ENCODE data around the gene ZMYND8. TPM values are rescaled to one million over a fixed set of nuclear protein-coding genes. Genes with fewer than 3 reads are reported as not detected.

The ZMYND8 gene
- total and polyA plus RNA-seq, 10 of the 15 experiments (the other 5 are each of a cell fraction or from before 2014, with no cell fraction given): 12.9 to 54.8 (median 23.1) TPM

DNA sequence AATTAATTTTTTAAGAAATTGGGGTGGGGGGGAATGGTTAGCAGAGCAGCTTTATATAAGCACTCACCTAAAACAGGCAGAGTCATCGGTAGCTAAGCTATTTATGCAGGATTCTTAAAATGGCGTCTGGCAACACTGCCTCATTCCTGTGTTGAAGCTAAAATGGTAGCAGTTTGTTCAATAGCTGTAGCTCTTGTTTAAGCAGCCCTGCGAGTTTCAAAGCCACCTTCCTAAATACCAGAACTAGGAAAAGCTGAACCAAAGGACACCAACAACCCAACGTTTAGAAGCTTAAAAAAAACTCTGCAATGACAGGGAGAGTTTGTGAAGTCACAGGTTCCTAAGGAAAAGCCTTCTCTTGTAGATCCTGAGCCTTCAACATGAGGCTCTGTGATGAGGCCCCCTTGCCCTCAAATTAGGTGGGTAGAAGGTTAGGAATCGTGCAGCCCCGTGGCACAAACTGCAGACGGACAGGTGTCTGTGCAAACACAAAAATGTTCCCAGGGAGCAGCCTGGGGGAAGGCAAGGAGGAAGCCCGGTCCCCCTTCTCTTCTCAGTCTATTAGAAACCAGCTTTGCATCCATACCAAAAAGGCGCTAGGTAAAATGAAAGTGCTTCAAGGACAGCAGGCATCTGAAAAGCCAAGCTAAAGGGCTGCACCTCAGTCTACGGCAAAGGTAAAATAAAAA lies 4.7 kb downstream of the ZMYND8 start:
- in situ Hi-C loops (cut with MboI): no loop called here
- peak overlapping the region; percentile 93 for H3K9ac ChIP-seq (ENCODE audit: control insufficient read depth, insufficient read depth, low read length)
- RAD21 ChIA-PET (ENCODE audit: unreplicated experiment): interaction anchor here (1.0 to 13.0 kb wide), 6 partner anchors 31 to 154 kb away, joined by 3 to 123 read pairs (median 11); no protein-coding TSS in a partner anchor
- no peaks in the 10 kb centered on the region for H3K9me3 ChIP-seq (replicated peaks; ENCODE audit: control insufficient read depth, insufficient read depth, low read length)
- peak overlapping the region; percentile 20; the same call in 1 of the 2 replicates for H2AFZ ChIP-seq (ENCODE audit: control insufficient read depth, low read depth, low read length)
- WGBS (ENCODE audit: insufficient coverage, insufficient replicate concordance, low lambda C conversion rate, missing lambda C conversion rate): 10% methylated on average over 10 of the region's 10 CpGs
- POLR2A ChIA-PET: interaction anchor here (1.1 to 1.7 kb wide), 4 partner anchors 32 to 139 kb away, joined by 3 to 8 read pairs (median 6); no protein-coding TSS in a partner anchor
- peaks cover under 1 to 13% of the 10 kb centered on the region in 2 experiments; a peak in 3 of 4 replicates for H3K36me3 ChIP-seq (ENCODE audit: control insufficient read depth in 2 of 2, insufficient read depth in 2 of 2, low read length in 1 of 2)
- no peaks in the 10 kb centered on the region for H3K27me3 ChIP-seq (replicated peaks in 1 of 2; ENCODE audit: control insufficient read depth in 2 of 2, insufficient read depth in 2 of 2, low read length in 1 of 2)
- no peaks in the 10 kb centered on the region for H4K20me1 ChIP-seq (ENCODE audit: control insufficient read depth, insufficient read depth)
- SMC1A ChIA-PET (ENCODE audit: uncharacterized antibody, unreplicated experiment): interaction anchor here (0.7 to 7.3 kb wide), 14 partner anchors 8 to 158 kb away, joined by 3 to 72 read pairs (median 4); no protein-coding TSS in a partner anchor
- peak overlapping the region; percentile 77 for H3K4me3 ChIP-seq
- peak overlapping the region; percentile 99 for H3K27ac ChIP-seq (ENCODE audit: control insufficient read depth, insufficient read depth)
- peaks cover 23% of the 10 kb centered on the region for H3K4me1 ChIP-seq (ENCODE audit: control insufficient read depth, insufficient read depth, low read length)
- no peak for DNase-seq (ENCODE audit: low read depth, low spot score)
- no TSS peak for BruUV-seq (replicated peaks)
- FAIRE-seq: no peak
- H3K4me2 ChIP-seq (ENCODE audit: control insufficient read depth, insufficient read depth): peak overlapping the region; percentile 95
- ATAC-seq: peak; percentile 48
- CTCF ChIA-PET: interaction anchor here (0.6 to 13.0 kb wide), 4 partner anchors 32 to 269 kb away, joined by 3 to 129 read pairs (median 38); no protein-coding TSS in a partner anchor
- intact Hi-C loops (cut with micrococcal nuclease; ENCODE audit: unreplicated experiment): loop anchor here (5.0 kb wide), 1 partner anchor 79 kb away; no protein-coding TSS in a partner anchor
- peaks cover 99% of the 10 kb centered on the region for H3K79me2 ChIP-seq (ENCODE audit: control insufficient read depth, insufficient read depth, low read length)
- TF ChIP-seq NR2C1 (IDR thresholded peaks at IDR 0.05) (peak; percentile 30; the same call in 1 of the 2 replicates), CREB1 (IDR thresholded peaks at IDR 0.05; ENCODE audit: low read depth) (no peak), ETV6 (conservative IDR thresholded peaks at IDR 0.05 in 1 of 2, IDR thresholded peaks at IDR 0.05 in 1 of 2; ENCODE audit: borderline replicate concordance in 1 of 2, low read depth in 1 of 2) (no peak; a peak in 1 of 4 replicates), EED (IDR thresholded peaks at IDR 0.05; ENCODE audit: low read depth) (0 out of 2 replicates have a peak, but pooled peaks have one; percentile 4), POU2F2 (IDR thresholded peaks at IDR 0.05; ENCODE audit: borderline replicate concordance, low read depth, low read length) (peak; percentile 61; the same call in 1 of the 3 replicates), CEBPB (IDR thresholded peaks at IDR 0.05; ENCODE audit: borderline replicate concordance in 1 of 2, low read depth in 2 of 2, low read length in 2 of 2) (no peak), CHD1 (IDR thresholded peaks at IDR 0.05; ENCODE audit: low read depth, low read length) (peak; percentile 56; the same call in 1 of the 2 replicates), RAD21 (IDR thresholded peaks at IDR 0.05; ENCODE audit: insufficient read depth, low read depth, low read length) (no peak), SUZ12 (IDR thresholded peaks at IDR 0.05; ENCODE audit: unreplicated experiment) (no peak), ZBED1 (IDR thresholded peaks at IDR 0.05; ENCODE audit: borderline replicate concordance) (no peak), RB1 (IDR thresholded peaks at IDR 0.05; ENCODE audit: borderline replicate concordance) (peak; percentile 41; the same call in 1 of the 2 replicates), MXI1 (IDR thresholded peaks at IDR 0.05; ENCODE audit: low read depth, low read length) (peak; percentile 50; the same call in 1 of the 2 replicates), MTA3 (IDR thresholded peaks at IDR 0.05; ENCODE audit: borderline replicate concordance, low read length) (no peak), CREM (IDR thresholded peaks at IDR 0.05; ENCODE audit: low read depth) (peak; percentile 67), STAT3 (IDR thresholded peaks at IDR 0.05; ENCODE audit: low read depth, low read length) (no peak)
- TF ChIP-seq, protein P1, sequence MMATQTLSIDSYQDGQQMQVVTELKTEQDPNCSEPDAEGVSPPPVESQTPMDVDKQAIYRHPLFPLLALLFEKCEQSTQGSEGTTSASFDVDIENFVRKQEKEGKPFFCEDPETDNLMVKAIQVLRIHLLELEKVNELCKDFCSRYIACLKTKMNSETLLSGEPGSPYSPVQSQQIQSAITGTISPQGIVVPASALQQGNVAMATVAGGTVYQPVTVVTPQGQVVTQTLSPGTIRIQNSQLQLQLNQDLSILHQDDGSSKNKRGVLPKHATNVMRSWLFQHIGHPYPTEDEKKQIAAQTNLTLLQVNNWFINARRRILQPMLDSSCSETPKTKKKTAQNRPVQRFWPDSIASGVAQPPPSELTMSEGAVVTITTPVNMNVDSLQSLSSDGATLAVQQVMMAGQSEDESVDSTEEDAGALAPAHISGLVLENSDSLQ (IDR thresholded peaks at IDR 0.05): peak; percentile 39; the same call in 1 of the 2 replicates
- TF ChIP-seq, protein P2, sequence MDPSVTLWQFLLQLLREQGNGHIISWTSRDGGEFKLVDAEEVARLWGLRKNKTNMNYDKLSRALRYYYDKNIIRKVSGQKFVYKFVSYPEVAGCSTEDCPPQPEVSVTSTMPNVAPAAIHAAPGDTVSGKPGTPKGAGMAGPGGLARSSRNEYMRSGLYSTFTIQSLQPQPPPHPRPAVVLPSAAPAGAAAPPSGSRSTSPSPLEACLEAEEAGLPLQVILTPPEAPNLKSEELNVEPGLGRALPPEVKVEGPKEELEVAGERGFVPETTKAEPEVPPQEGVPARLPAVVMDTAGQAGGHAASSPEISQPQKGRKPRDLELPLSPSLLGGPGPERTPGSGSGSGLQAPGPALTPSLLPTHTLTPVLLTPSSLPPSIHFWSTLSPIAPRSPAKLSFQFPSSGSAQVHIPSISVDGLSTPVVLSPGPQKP (IDR thresholded peaks at IDR 0.05; ENCODE audit: low read depth, low read length): no peak
- TF ChIP-seq, protein P3, sequence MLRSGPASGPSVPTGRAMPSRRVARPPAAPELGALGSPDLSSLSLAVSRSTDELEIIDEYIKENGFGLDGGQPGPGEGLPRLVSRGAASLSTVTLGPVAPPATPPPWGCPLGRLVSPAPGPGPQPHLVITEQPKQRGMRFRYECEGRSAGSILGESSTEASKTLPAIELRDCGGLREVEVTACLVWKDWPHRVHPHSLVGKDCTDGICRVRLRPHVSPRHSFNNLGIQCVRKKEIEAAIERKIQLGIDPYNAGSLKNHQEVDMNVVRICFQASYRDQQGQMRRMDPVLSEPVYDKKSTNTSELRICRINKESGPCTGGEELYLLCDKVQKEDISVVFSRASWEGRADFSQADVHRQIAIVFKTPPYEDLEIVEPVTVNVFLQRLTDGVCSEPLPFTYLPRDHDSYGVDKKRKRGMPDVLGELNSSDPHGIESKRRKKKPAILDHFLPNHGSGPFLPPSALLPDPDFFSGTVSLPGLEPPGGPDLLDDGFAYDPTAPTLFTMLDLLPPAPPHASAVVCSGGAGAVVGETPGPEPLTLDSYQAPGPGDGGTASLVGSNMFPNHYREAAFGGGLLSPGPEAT (IDR thresholded peaks at IDR 0.05; ENCODE audit: low read depth): peak; percentile 92

Data from GM12878 (cell line).